PC-9 (cell line): ENCODE measurements around the gene RNU2-1. TPM values are rescaled to one million over a fixed set of nuclear protein-coding genes. Genes with fewer than 3 reads are reported as not detected.
"Not testable (repeated sequence)": the region's sequence is repeated elsewhere in the genome, so short reads cannot be mapped to it uniquely, and the experiment has no call there.

ENCODE experiments used
- BruUV-seq: library from RNA; stranded (reverse); fragments of 400-500 nt; replicated peaks from 2 replicates; lab custom pipeline; 2021; lab: Mats Ljungman, UMichigan
- CTCF ChIA-PET: fragments of 300-600 bp; sonication (Branson Sonifier 250); formaldehyde crosslinking; loops from one replicate; lab custom pipeline; 2022; ENCODE audit warnings: antibody characterized with exemption; lab: Charles Lee
- POLR2A ChIA-PET: fragments of 300-600 bp; sonication (Branson Sonifier 250); formaldehyde crosslinking; loops from one replicate; lab custom pipeline; 2022; ENCODE audit warnings: antibody characterized with exemption; ENCODE audit not compliant: unreplicated experiment; lab: Charles Lee
- DNase-seq, 2 experiments: peaks; one replicate each; pipeline versions ENCODE4 v3.0.0 to v3.0.0-alpha.2; 2015 to 2022; ENCODE audit warnings: mixed read lengths in 1 of 2
- H2AFZ ChIP-seq: fragments of 200-600 bp; sonication (generic); 2 replicates; pipeline ENCODE4 v1.8.1; 2017; ENCODE audit warnings: antibody characterized with exemption
- H3F3A ChIP-seq: fragments of 200-600 bp; sonication (generic); 2 replicates; pipeline ENCODE4 v1.8.1; 2017; ENCODE audit warnings: antibody characterized with exemption, mild to moderate bottlenecking, low read depth; ENCODE audit not compliant: insufficient read depth
- H3K27ac ChIP-seq: fragments of 200-600 bp; sonication (generic); 2 replicates; pipeline ENCODE4 v1.6.1; 2016; ENCODE audit warnings: mixed run types
- H3K27me3 ChIP-seq: fragments of 200-600 bp; sonication (generic); 2 replicates; pipeline ENCODE4 v1.6.1; 2016; ENCODE audit warnings: low read depth, mixed run types; ENCODE audit not compliant: insufficient read depth
- H3K36me3 ChIP-seq: fragments of 200-600 bp; sonication (generic); 2 replicates; pipeline ENCODE4 v1.6.1; 2016; ENCODE audit warnings: low read depth, mixed run types
- H3K4me1 ChIP-seq: fragments of 200-600 bp; sonication (generic); replicated peaks from 2 replicates; pipeline ENCODE4 v1.6.1; 2016; ENCODE audit warnings: mixed run types; ENCODE audit not compliant: insufficient read depth
- H3K4me2 ChIP-seq: fragments of 200-600 bp; sonication (generic); 2 replicates; pipeline ENCODE4 v1.6.1; 2017; ENCODE audit warnings: mixed run types
- H3K4me3 ChIP-seq: fragments of 200-600 bp; sonication (generic); 2 replicates; pipeline ENCODE4 v1.6.1; 2016; ENCODE audit warnings: mixed run types
- H3K79me2 ChIP-seq: fragments of 200-600 bp; sonication (generic); 2 replicates; pipeline ENCODE4 v1.6.1; 2017; ENCODE audit warnings: low read depth, mixed run types
- H3K9me2 ChIP-seq: fragments of 200-600 bp; sonication (generic); 2 replicates; pipeline ENCODE4 v1.8.1; 2017; ENCODE audit warnings: mild to moderate bottlenecking; ENCODE audit not compliant: insufficient read depth
- H3K9me3 ChIP-seq: fragments of 200-600 bp; sonication (generic); 2 replicates; pipeline ENCODE4 v1.8.1; 2016; ENCODE audit warnings: low read depth; ENCODE audit not compliant: insufficient read depth
- H4K20me1 ChIP-seq: fragments of 200-600 bp; sonication (generic); 2 replicates; pipeline ENCODE4 v1.8.1; 2017; ENCODE audit not compliant: insufficient read depth
- intact Hi-C: fragments of 100-400 bp; cut with micrococcal nuclease; formaldehyde crosslinking; loops from one replicate; pipeline ENCODE4 v1.10.0; 2022; ENCODE audit not compliant: unreplicated experiment
- total RNA-seq: library from RNA; stranded (reverse); gene quantifications from 2 replicates; pipeline ENCODE4 v1.2.3, GENCODE V29; 2021

Gene RNU2-1
- total RNA-seq, 1 experiment from 2014 or later = 4,274 TPM

DNA sequence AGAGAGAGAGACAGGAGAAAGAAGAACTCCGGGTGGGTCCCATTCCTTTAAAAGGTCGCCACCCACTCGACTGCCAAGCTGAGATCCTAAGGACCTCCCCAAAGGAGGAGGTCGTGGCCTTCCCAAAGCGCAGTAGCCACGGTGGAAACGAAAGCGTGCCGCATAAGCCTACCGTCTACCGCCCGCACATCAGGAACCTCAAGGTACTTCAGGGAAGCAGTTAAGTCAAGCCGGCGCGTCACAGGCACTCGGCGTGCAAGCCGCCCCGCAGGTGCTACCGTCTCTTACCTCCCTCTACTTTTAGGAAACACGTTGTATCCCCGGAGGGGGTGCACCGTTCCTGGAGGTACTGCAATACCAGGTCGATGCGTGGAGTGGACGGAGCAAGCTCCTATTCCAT, 5.8 kb upstream of the RNU2-1 start:
- H4K20me1 ChIP-seq, H3K27ac ChIP-seq, H3K36me3 ChIP-seq, H3K9me2 ChIP-seq, H2AFZ ChIP-seq, H3K4me1 ChIP-seq, CTCF ChIA-PET, H3K4me3 ChIP-seq, DNase-seq, H3K4me2 ChIP-seq, BruUV-seq, POLR2A ChIA-PET, intact Hi-C loops, H3F3A ChIP-seq, H3K27me3 ChIP-seq, H3K79me2 ChIP-seq, H3K9me3 ChIP-seq: not testable (repeated sequence)

DNA sequence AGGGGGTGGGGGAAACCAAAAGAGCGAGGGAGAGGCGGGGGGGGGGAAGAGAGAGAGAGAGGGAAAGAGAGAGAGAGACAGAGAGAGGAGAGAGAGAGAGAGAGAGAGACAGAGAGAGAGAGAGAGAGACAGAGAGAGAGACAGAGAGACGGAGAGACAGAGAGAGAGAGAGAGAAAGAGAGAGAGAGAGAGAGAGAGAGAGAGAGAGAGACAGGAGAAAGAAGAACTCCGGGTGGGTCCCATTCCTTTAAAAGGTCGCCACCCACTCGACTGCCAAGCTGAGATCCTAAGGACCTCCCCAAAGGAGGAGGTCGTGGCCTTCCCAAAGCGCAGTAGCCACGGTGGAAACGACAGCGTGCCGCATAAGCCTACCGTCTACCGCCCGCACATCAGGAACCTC, 514 bp downstream of the RNU2-1 start:
- DNase-seq, H3K79me2 ChIP-seq, H3K36me3 ChIP-seq, intact Hi-C loops, H3K9me3 ChIP-seq, POLR2A ChIA-PET, H4K20me1 ChIP-seq, H3K4me2 ChIP-seq, BruUV-seq, H2AFZ ChIP-seq, H3K9me2 ChIP-seq, H3K4me1 ChIP-seq, H3K4me3 ChIP-seq, H3F3A ChIP-seq, H3K27me3 ChIP-seq, CTCF ChIA-PET, H3K27ac ChIP-seq: not testable (repeated sequence)

DNA sequence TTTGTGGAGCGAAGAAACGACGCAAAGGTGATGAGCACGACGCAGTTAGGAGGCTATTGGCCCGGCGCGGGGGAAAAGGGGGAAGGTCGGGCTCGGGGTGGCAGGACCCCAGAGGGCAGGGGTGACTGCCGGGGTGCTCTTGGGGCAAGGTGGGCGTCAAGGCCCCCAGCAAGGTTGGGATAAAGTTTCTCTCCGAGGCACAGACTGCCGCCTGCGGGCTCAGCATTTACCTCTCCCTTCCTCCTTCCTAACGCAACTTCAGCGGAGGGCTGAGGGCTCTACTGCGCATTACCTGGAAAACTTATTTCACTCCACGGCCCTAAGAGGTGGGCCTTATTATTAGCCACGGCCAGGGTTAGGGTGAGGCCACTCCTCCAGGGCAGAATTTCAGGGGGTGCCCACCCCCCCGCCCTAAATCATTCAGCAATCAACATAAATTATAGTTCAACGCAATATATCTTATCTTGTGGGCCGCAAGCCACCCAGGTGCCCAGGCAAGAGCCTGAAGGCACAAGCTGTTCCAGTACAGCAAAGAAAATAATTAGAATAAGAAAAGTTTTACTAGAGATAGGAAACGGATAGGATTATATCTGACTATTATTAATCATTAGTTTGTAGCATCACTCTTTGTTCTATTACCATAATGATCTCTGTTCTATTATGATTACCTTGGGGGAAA, 1.6 kb downstream of the RNU2-1 start:
- H3K9me2 ChIP-seq, intact Hi-C loops, H4K20me1 ChIP-seq, CTCF ChIA-PET, H3K27me3 ChIP-seq, H3K79me2 ChIP-seq, H3K36me3 ChIP-seq, POLR2A ChIA-PET, H3F3A ChIP-seq, H3K9me3 ChIP-seq, H2AFZ ChIP-seq, H3K4me1 ChIP-seq: not testable (repeated sequence)
- peak in 1 of 2 experiments; percentile 51 for DNase-seq
- BruUV-seq = TSS peak; percentile 100
- Histone ChIP-seq H3K27ac (peak overlapping the region; percentile 23), H3K4me3 (peak overlapping the region; percentile 41), H3K4me2 (peak overlapping the region; percentile 62)

- H3K4me1 ChIP-seq, H3K9me3 ChIP-seq, intact Hi-C loops, CTCF ChIA-PET, H2AFZ ChIP-seq, H4K20me1 ChIP-seq, POLR2A ChIA-PET, H3F3A ChIP-seq, H3K36me3 ChIP-seq, H3K79me2 ChIP-seq, DNase-seq, BruUV-seq, H3K9me2 ChIP-seq, H3K27me3 ChIP-seq: not testable (repeated sequence)
- peak overlapping the region; percentile 62 for H3K4me2 ChIP-seq
- peak overlapping the region; percentile 23 for H3K27ac ChIP-seq
- peak overlapping the region; percentile 41 for H3K4me3 ChIP-seq
These were observed 2.4 kb downstream of the RNU2-1 start for GRCh38 chr17:43231205-43232020.

GRCh38 chr17:43228020-43228782, 5.6 kb downstream of the RNU2-1 start, which contains the start of gene CCDC200:
TSS of gene CCDC200 (minus strand) at chr17:43228623. CDS start at chr17:43228554, 69 bp downstream.
- H2AFZ ChIP-seq, H3K27me3 ChIP-seq, H3F3A ChIP-seq, DNase-seq, H3K79me2 ChIP-seq, H3K9me3 ChIP-seq, POLR2A ChIA-PET, H3K9me2 ChIP-seq, H3K27ac ChIP-seq, H4K20me1 ChIP-seq, H3K36me3 ChIP-seq, intact Hi-C loops, H3K4me3 ChIP-seq, CTCF ChIA-PET, BruUV-seq, H3K4me1 ChIP-seq, H3K4me2 ChIP-seq: not testable (repeated sequence)
